Endothelial cell of umbilical vein (primary cell): ENCODE data around the gene RARA. TPM values are rescaled to one million over a fixed set of nuclear protein-coding genes. Genes with fewer than 3 reads are reported as not detected.

Experiments used
- BruUV-seq: library from RNA; stranded (reverse); fragments of 400-500 nt; replicated peaks from 2 replicates; lab custom pipeline; 2021; lab: Mats Ljungman, UMichigan
- CTCF ChIA-PET: fragments of 300-600, 350-600 bp; sonication (Branson Sonifier 250); formaldehyde crosslinking; loops from one replicate; lab custom pipeline; 2021; ENCODE audit warnings: antibody characterized with exemption, inconsistent platforms; lab: Charles Lee
- POLR2A ChIA-PET: fragments of 300-600, 350-600 bp; sonication (Branson Sonifier 250); formaldehyde crosslinking; loops from one replicate; lab custom pipeline; 2021; ENCODE audit warnings: antibody characterized with exemption, inconsistent platforms; lab: Charles Lee
- DNase-seq: peaks from one replicate; pipeline ENCODE4 v3.0.0-alpha.2; 2011; ENCODE audit warnings: low read depth, low spot score
- FAIRE-seq: peaks from 2 replicates; lab custom pipeline; 2011; peaks lifted over from hg19 to GRCh38; lab: Jason Lieb, UNC
- H2AFZ ChIP-seq: 2 replicates; pipeline ENCODE4 v1.6.0; 2012; ENCODE audit warnings: low read depth, low read length, control low read depth, inconsistent platforms
- H3K27ac ChIP-seq: 2 replicates; pipeline ENCODE4 v1.5.1; 2011; ENCODE audit warnings: low read depth, mild to moderate bottlenecking, control low read depth, low read length, moderate library complexity; ENCODE audit not compliant: insufficient read depth
- H3K27me3 ChIP-seq, 2 experiments: 2 replicates each; pipeline versions ENCODE4 v1.6.0 to v1.6.1; 2011; ENCODE audit warnings: low read length in 2 of 2, mixed read lengths in 1 of 2; ENCODE audit not compliant: control insufficient read depth in 2 of 2, insufficient read depth in 2 of 2
- H3K36me3 ChIP-seq, 2 experiments: 2 replicates in 1 of 2; 3 replicates in 1 of 2; pipeline ENCODE4 v1.5.1; 2011; ENCODE audit warnings: low read length in 2 of 2, mild to moderate bottlenecking in 1 of 2, moderate library complexity in 1 of 2; ENCODE audit not compliant: control insufficient read depth in 2 of 2, insufficient read depth in 2 of 2; ENCODE audit errors: extremely low read depth in 1 of 2
- H3K4me1 ChIP-seq: 3 replicates; pipeline ENCODE4 v1.5.1; 2011; ENCODE audit warnings: mild to moderate bottlenecking, low read length; ENCODE audit not compliant: control insufficient read depth, insufficient read depth; ENCODE audit errors: extremely low read depth
- H3K4me2 ChIP-seq: 2 replicates; pipeline ENCODE4 v1.6.1; 2011; ENCODE audit warnings: low read length, control low read depth, mixed read lengths; ENCODE audit not compliant: insufficient read depth
- H3K4me3 ChIP-seq, 3 experiments: fragments of 200-600 bp in 1 of 3; sonication (generic), shearing (Covaris generic) in 1 of 3; replicated peaks in 1 of 3; 2 replicates each; pipeline ENCODE4 v1.5.1; 2011 to 2016; ENCODE audit warnings: control low read depth in 3 of 3, low read length in 3 of 3, mild to moderate bottlenecking in 2 of 3, inconsistent platforms in 1 of 3, low read depth in 1 of 3, moderate library complexity in 1 of 3; ENCODE audit not compliant: insufficient read depth in 1 of 3
- H3K79me2 ChIP-seq: 2 replicates; pipeline ENCODE4 v1.6.0; 2012; ENCODE audit warnings: low read length, inconsistent platforms; ENCODE audit not compliant: control insufficient read depth, insufficient read depth
- H3K9ac ChIP-seq: replicated peaks from 2 replicates; pipeline ENCODE3; 2011; ENCODE audit warnings: low read length, control low read depth; ENCODE audit not compliant: insufficient read depth; ENCODE audit errors: extremely low read depth
- H3K9me1 ChIP-seq: replicated peaks from 3 replicates; pipeline ENCODE4 v1.6.0; 2011; ENCODE audit warnings: mild to moderate bottlenecking, low read length; ENCODE audit not compliant: control insufficient read depth, insufficient read depth; ENCODE audit errors: extremely low read depth
- H3K9me3 ChIP-seq: replicated peaks from 2 replicates; pipeline ENCODE4 v1.5.1; 2012; ENCODE audit warnings: low read length, inconsistent platforms; ENCODE audit not compliant: control insufficient read depth, insufficient read depth
- H4K20me1 ChIP-seq: replicated peaks from 2 replicates; pipeline ENCODE3; 2011; ENCODE audit warnings: mild to moderate bottlenecking, low read length; ENCODE audit not compliant: control insufficient read depth, insufficient read depth; ENCODE audit errors: extremely low read depth
- CTCF ChIP-seq, 2 donors: IDR thresholded peaks; 1 replicate in 1 of 2; 2 replicates in 1 of 2; pipeline ENCODE4 v1.5.1; 2011; ENCODE audit warnings: low read length in 2 of 2, mild to moderate bottlenecking in 2 of 2, moderate library complexity in 2 of 2, control low read depth in 1 of 2, inconsistent platforms in 1 of 2, low read depth in 1 of 2; ENCODE audit not compliant: insufficient read depth in 1 of 2; ENCODE audit errors: extremely low read depth in 1 of 2
- EZH2 ChIP-seq: IDR thresholded peaks from 2 replicates; pipeline ENCODE4 v1.6.1; 2012; ENCODE audit warnings: borderline replicate concordance, low read depth, mild to moderate bottlenecking, moderate library complexity, low read length, inconsistent platforms; ENCODE audit not compliant: severe bottlenecking
- FOS ChIP-seq: IDR thresholded peaks from 2 replicates; pipeline ENCODE4 v1.6.1; 2011; ENCODE audit warnings: mild to moderate bottlenecking, low read length, moderate library complexity, borderline replicate concordance; ENCODE audit not compliant: insufficient read depth
- GATA2 ChIP-seq: IDR thresholded peaks from 2 replicates; pipeline ENCODE4 v1.7.0; 2011; ENCODE audit warnings: low read depth, mild to moderate bottlenecking, moderate library complexity, mixed read lengths, low read length; ENCODE audit not compliant: insufficient read length, insufficient read depth
- JUN ChIP-seq: IDR thresholded peaks from 2 replicates; pipeline ENCODE4 v1.6.1; 2011; ENCODE audit warnings: borderline replicate concordance, low read depth; ENCODE audit not compliant: insufficient read length, insufficient read depth
- MAX ChIP-seq: IDR thresholded peaks from 2 replicates; pipeline ENCODE4 v1.6.1; 2011; ENCODE audit not compliant: insufficient read depth, insufficient read length
- MYC ChIP-seq: IDR thresholded peaks from one replicate; pipeline ENCODE4 v1.6.1; 2011; ENCODE audit warnings: mild to moderate bottlenecking, low read depth, low read length
- POLR2A ChIP-seq: IDR thresholded peaks from 2 replicates; pipeline ENCODE4 v1.6.1; 2012; ENCODE audit warnings: low read depth, mild to moderate bottlenecking, control low read depth, low read length
- POLR2AphosphoS5 ChIP-seq: IDR thresholded peaks from 2 replicates; pipeline ENCODE4 v1.6.1; 2012; ENCODE audit warnings: low read depth, mild to moderate bottlenecking, control low read depth, low read length, moderate library complexity; ENCODE audit not compliant: insufficient read depth
- dilution Hi-C: fragments of 300-500 bp; cut with MboI; formaldehyde crosslinking; loops from one replicate; pipeline ENCODE4 v1.15.0; 2019; ENCODE audit warnings: low sequenced_read_pairs; ENCODE audit not compliant: extremely low pct_ligation_motif_present
- intact Hi-C: fragments of 100-400 bp; cut with micrococcal nuclease; formaldehyde crosslinking; loops from one replicate; pipeline ENCODE4 v1.10.0; 2022
- polyA plus RNA-seq, 4 experiments: library from polyadenylated mRNA; depleted of rRNA in 3 of 4; stranded (reverse) in 3 of 4; unstranded in 1 of 4; fragments of >200 nt; gene quantifications; 2 replicates each; pipeline versions ENCODE4 v1.2.1 to v1.2.3, GENCODE V29; 2011 to 2012; ENCODE audit warnings: missing spikeins in 1 of 4
- total RNA-seq: library from RNA; stranded (reverse); gene quantifications from 2 replicates; pipeline ENCODE4 v1.2.3, GENCODE V29; 2021

Gene RARA
- total and polyA plus RNA-seq, 2 donors (not counting 3 experiments of a cell fraction or from before 2014, with no cell fraction given) = 11.9 to 37.8 TPM

- no peaks in the 10 kb centered on the region for H4K20me1 ChIP-seq
- dilution Hi-C loops = no loop called here
- no TSS peak for BruUV-seq
- H3K4me2 ChIP-seq = no peak overlapping the region
- TF ChIP-seq EZH2 = no peak
- no peak for TF ChIP-seq FOS
- TF ChIP-seq MYC = no peak
- no peak for TF ChIP-seq POLR2A
- no peak for TF ChIP-seq MAX
- TF ChIP-seq JUN = no peak
- TF ChIP-seq POLR2AphosphoS5 = no peak
- no peak for TF ChIP-seq GATA2
- TF ChIP-seq CTCF (IDR thresholded peaks at IDR 0.05; ENCODE audit: extremely low read depth in 1 of 2, insufficient read depth in 1 of 2, low read depth in 1 of 2, low read length in 2 of 2) = no peak
- H3K9me1 ChIP-seq = no peaks in the 10 kb centered on the region
- DNase-seq (no peak), FAIRE-seq (no peak)
- H3K4me1 ChIP-seq = peaks cover 45% of the 10 kb centered on the region
- no peak overlapping the region for H3K4me3 ChIP-seq
- POLR2A ChIA-PET = no interaction called here
- no peak overlapping the region for H2AFZ ChIP-seq
- no peak overlapping the region for H3K9ac ChIP-seq
- intact Hi-C loops = no loop called here
- CTCF ChIA-PET = interaction anchor here (1.2 to 18.3 kb wide), 4 partner anchors 32 to 209 kb away, joined by 3 to 530 read pairs (median 4); partner anchors contain the start of gene RARA
- H3K27ac ChIP-seq = peak overlapping the region; percentile 6
- H3K27me3 ChIP-seq = no peaks in the 10 kb centered on the region
- peaks cover 45% of the 10 kb centered on the region for H3K79me2 ChIP-seq
- peaks cover 6 to 46% of the 10 kb centered on the region in 2 experiments for H3K36me3 ChIP-seq
- H3K9me3 ChIP-seq = no peaks in the 10 kb centered on the region
Observed at GRCh38 chr17:40350689-40351358, 41.8 kb downstream of the RARA start.
